ENCODE results near the gene ELL. TPM values are rescaled to one million over a fixed set of nuclear protein-coding genes. Genes with fewer than 3 reads are reported as not detected.
A peak's percentile ranks its signal among the peaks of the same experiment; 100 is the strongest.

Gene ELL
- total RNA-seq, 1 experiment from 2014 or later: 17.3 TPM

DNA sequence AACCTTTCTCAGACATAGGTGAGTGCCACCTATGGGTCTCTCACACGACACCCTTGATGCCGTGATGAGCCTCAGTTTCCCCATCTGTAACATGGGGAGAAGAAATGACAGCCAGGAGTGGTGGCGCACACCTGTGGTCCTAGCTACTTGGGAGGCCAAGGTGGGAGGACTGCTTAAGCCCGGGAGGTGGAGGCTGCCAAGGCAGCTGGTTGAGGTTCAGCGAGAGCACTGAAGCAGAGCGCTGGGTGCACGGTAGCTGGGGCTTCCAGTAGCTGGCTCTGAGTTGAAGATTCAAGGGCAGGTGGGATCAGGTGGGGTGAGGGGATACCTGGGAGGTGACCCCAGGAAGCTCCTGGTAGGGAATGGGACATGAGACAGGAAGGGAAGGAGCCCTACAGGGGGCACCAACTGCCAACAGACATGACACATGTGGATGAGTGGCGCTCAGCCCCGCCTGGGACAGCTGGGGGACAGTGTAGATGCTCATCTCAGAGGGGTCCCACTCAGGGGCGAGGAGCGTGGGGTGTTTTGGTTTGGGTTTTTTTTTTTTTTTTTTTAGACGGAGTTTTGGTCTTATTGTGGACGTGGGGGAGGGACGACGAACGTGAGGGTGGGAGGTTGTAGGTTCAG, 109.1 kb downstream of the ELL start (continued):
- no peak for TF ChIP-seq FOXP1 (CRISPR knock-in tag; IDR thresholded peaks at IDR 0.05; ENCODE audit: borderline replicate concordance)

DNA sequence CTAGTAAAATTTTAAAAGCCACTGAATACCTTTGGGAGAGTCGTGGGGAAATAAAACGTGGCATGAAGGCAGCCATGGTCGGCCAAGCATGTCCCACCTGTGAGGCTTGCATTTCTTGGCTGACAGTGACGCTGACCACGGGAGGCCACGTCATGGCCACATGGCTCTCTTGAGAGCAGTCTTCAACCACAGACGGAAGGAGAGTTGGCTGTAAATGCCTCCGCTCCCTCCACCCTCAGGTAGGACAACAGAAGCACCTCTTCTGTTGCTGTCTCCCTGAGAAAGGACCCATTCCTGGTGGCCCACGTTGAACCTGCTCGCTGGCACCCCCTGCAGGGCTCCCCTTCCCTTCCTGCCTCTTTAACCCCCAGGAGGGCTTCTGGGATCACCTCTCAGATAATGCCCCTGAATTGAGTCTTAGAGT, 113.8 kb downstream of the ELL start:
- Mint-ChIP-seq H3K4me3 (no peak overlapping the region), H3K36me3 (no peaks in the 10 kb centered on the region), H3K4me1 (peaks cover 6% of the 10 kb centered on the region), H3K9me3 (no peaks in the 10 kb centered on the region), H3K27me3 (ENCODE audit: low read depth) (peaks cover 10% of the 10 kb centered on the region), H3K27ac (no peak overlapping the region)
- ChIA-PET POLR2A (no interaction called here), CTCF (interaction anchor here (0.6 to 1.9 kb wide), 4 partner anchors 20 to 152 kb away, joined by 3 to 6 read pairs (median 4); no protein-coding TSS in a partner anchor)
- TF ChIP-seq CTCF (IDR thresholded peaks at IDR 0.05) (peak; percentile 29; the same call in 1 of the 2 replicates), NR1H2 (CRISPR knock-in tag; IDR thresholded peaks at IDR 0.05) (no peak)
- TF ChIP-seq, protein P1, sequence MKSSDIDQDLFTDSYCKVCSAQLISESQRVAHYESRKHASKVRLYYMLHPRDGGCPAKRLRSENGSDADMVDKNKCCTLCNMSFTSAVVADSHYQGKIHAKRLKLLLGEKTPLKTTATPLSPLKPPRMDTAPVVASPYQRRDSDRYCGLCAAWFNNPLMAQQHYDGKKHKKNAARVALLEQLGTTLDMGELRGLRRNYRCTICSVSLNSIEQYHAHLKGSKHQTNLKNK (CRISPR knock-in tag; IDR thresholded peaks at IDR 0.05): no peak
- ATAC-seq (peak; percentile 47), DNase-seq (ENCODE audit: low spot score) (peak; percentile 74)

DNA sequence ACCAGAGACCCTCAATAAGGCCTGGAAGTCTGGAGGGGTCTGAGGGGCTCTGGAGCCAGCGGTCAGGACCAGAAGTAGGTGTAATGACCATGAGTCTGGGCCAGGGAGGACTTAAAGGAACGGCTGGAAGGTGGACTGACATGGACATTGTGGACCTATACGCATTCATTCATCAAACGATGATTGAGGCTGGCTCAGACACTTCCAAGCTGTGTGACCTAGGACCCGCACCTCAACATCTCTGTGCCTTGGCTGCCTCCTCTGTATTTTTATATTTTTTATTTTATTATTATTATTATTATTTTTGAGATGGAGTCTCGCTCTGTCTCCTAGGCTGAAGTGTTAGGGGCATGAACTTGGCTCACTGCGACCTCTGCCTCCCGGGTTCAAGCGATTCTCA, 115.1 kb downstream of the ELL start:
- peaks cover 8% of the 10 kb centered on the region for H3K4me1 Mint-ChIP-seq
- H3K9me3 Mint-ChIP-seq: no peaks in the 10 kb centered on the region
- POLR2A ChIA-PET: no interaction called here
- CTCF ChIA-PET: interaction anchor here (1.1 to 1.9 kb wide), 3 partner anchors 18 to 128 kb away, joined by 4 to 6 read pairs (median 5); no protein-coding TSS in a partner anchor
- no peaks in the 10 kb centered on the region for H3K36me3 Mint-ChIP-seq
- DNase-seq (ENCODE audit: low spot score) (no peak), ATAC-seq (no peak)
- H3K27me3 Mint-ChIP-seq (ENCODE audit: low read depth): peaks cover 8% of the 10 kb centered on the region
- TF ChIP-seq, protein P2, sequence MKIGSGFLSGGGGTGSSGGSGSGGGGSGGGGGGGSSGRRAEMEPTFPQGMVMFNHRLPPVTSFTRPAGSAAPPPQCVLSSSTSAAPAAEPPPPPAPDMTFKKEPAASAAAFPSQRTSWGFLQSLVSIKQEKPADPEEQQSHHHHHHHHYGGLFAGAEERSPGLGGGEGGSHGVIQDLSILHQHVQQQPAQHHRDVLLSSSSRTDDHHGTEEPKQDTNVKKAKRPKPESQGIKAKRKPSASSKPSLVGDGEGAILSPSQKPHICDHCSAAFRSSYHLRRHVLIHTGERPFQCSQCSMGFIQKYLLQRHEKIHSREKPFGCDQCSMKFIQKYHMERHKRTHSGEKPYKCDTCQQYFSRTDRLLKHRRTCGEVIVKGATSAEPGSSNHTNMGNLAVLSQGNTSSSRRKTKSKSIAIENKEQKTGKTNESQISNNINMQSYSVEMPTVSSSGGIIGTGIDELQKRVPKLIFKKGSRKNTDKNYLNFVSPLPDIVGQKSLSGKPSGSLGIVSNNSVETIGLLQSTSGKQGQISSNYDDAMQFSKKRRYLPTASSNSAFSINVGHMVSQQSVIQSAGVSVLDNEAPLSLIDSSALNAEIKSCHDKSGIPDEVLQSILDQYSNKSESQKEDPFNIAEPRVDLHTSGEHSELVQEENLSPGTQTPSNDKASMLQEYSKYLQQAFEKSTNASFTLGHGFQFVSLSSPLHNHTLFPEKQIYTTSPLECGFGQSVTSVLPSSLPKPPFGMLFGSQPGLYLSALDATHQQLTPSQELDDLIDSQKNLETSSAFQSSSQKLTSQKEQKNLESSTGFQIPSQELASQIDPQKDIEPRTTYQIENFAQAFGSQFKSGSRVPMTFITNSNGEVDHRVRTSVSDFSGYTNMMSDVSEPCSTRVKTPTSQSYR (CRISPR knock-in tag; IDR thresholded peaks at IDR 0.05): no peak
- TF ChIP-seq RELA (CRISPR knock-in tag; IDR thresholded peaks at IDR 0.05; ENCODE audit: borderline replicate concordance): no peak
- TF ChIP-seq TP53 (CRISPR knock-in tag; IDR thresholded peaks at IDR 0.05): no peak
- TF ChIP-seq JAZF1 (CRISPR knock-in tag; IDR thresholded peaks at IDR 0.05): no peak
- TF ChIP-seq ZNF317 (CRISPR knock-in tag; IDR thresholded peaks at IDR 0.05; ENCODE audit: borderline replicate concordance, low read depth): no peak
- TF ChIP-seq TEAD4 (CRISPR knock-in tag; IDR thresholded peaks at IDR 0.05): no peak
- no peak for TF ChIP-seq RORB (CRISPR knock-in tag; IDR thresholded peaks at IDR 0.05)
- TF ChIP-seq ZSCAN18 (CRISPR knock-in tag; IDR thresholded peaks at IDR 0.05): no peak
- TF ChIP-seq GRHL2 (CRISPR knock-in tag; IDR thresholded peaks at IDR 0.05; ENCODE audit: insufficient replicate concordance, severe bottlenecking): no peak
- TF ChIP-seq, protein P3, sequence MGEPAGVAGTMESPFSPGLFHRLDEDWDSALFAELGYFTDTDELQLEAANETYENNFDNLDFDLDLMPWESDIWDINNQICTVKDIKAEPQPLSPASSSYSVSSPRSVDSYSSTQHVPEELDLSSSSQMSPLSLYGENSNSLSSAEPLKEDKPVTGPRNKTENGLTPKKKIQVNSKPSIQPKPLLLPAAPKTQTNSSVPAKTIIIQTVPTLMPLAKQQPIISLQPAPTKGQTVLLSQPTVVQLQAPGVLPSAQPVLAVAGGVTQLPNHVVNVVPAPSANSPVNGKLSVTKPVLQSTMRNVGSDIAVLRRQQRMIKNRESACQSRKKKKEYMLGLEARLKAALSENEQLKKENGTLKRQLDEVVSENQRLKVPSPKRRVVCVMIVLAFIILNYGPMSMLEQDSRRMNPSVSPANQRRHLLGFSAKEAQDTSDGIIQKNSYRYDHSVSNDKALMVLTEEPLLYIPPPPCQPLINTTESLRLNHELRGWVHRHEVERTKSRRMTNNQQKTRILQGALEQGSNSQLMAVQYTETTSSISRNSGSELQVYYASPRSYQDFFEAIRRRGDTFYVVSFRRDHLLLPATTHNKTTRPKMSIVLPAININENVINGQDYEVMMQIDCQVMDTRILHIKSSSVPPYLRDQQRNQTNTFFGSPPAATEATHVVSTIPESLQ (CRISPR knock-in tag; IDR thresholded peaks at IDR 0.05): no peak
- TF ChIP-seq, protein P1 (CRISPR knock-in tag; IDR thresholded peaks at IDR 0.05): no peak
- no peak for TF ChIP-seq HMGA2 (CRISPR knock-in tag; IDR thresholded peaks at IDR 0.05)
- no peak for TF ChIP-seq SOX15 (CRISPR knock-in tag; IDR thresholded peaks at IDR 0.05)
- no peak for TF ChIP-seq TCF7 (CRISPR knock-in tag; IDR thresholded peaks at IDR 0.05; ENCODE audit: low read depth)
- TF ChIP-seq ELF4 (CRISPR knock-in tag; IDR thresholded peaks at IDR 0.05; ENCODE audit: low read depth): no peak
- TF ChIP-seq, protein P4, sequence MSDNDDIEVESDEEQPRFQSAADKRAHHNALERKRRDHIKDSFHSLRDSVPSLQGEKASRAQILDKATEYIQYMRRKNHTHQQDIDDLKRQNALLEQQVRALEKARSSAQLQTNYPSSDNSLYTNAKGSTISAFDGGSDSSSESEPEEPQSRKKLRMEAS (CRISPR knock-in tag; IDR thresholded peaks at IDR 0.05): no peak
- TF ChIP-seq E2F1 (CRISPR knock-in tag; IDR thresholded peaks at IDR 0.05): no peak
- TF ChIP-seq OVOL2 (CRISPR knock-in tag; IDR thresholded peaks at IDR 0.05; ENCODE audit: borderline replicate concordance): no peak
- no peak for TF ChIP-seq ZNF219 (CRISPR knock-in tag; IDR thresholded peaks at IDR 0.05; ENCODE audit: borderline replicate concordance)
- no peak for TF ChIP-seq FOXJ3 (CRISPR knock-in tag; IDR thresholded peaks at IDR 0.05; ENCODE audit: borderline replicate concordance)
- H3K4me3 Mint-ChIP-seq: no peak overlapping the region
- H3K27ac Mint-ChIP-seq: no peak overlapping the region
